GM12872 (cell line): Measurements from ENCODE around the gene ACACB.

Source experiments
- TF ChIP-seq, protein P1 (sequence below): IDR thresholded peaks from 3 replicates; pipeline ENCODE4 v1.5.1; 2011; ENCODE audit warnings: low read depth, mild to moderate bottlenecking, low read length, moderate library complexity; ENCODE audit not compliant: insufficient read depth

The ACACB gene

GRCh38 chr12:109222062-109222461 lies 105.7 kb downstream of the ACACB start:
- TF ChIP-seq, protein P1, sequence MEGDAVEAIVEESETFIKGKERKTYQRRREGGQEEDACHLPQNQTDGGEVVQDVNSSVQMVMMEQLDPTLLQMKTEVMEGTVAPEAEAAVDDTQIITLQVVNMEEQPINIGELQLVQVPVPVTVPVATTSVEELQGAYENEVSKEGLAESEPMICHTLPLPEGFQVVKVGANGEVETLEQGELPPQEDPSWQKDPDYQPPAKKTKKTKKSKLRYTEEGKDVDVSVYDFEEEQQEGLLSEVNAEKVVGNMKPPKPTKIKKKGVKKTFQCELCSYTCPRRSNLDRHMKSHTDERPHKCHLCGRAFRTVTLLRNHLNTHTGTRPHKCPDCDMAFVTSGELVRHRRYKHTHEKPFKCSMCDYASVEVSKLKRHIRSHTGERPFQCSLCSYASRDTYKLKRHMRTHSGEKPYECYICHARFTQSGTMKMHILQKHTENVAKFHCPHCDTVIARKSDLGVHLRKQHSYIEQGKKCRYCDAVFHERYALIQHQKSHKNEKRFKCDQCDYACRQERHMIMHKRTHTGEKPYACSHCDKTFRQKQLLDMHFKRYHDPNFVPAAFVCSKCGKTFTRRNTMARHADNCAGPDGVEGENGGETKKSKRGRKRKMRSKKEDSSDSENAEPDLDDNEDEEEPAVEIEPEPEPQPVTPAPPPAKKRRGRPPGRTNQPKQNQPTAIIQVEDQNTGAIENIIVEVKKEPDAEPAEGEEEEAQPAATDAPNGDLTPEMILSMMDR, result no peak

GRCh38 chr12:109222496-109222895 lies 106.1 kb downstream of the ACACB start:
- TF ChIP-seq, protein P1, result no peak

GRCh38 chr12:109223211-109223610 lies 106.8 kb downstream of the ACACB start:
- TF ChIP-seq, protein P1, result no peak

DNA sequence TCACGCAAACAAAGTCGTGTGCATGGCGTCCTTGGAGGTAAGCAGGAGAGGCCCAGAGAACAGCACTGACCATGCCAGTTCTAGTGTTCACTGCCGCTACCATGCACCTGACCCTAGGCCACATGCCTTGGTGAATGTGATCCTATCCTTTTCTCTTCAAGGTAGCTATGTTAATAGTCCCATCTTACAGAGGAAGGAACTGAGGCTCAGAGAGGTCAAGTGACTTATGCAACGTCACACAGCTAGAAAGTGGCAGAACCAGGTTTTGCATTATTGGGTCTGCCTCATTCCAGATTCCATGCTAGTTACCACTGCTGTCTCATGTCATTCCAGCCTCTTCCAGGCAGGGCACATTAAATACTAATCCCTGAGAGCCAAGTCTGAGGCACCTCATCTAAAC lies 107.5 kb downstream of the ACACB start:
- TF ChIP-seq, protein P1, result no peak

- TF ChIP-seq, protein P1, result no peak
These were observed 112.3 kb downstream of the ACACB start for GRCh38 chr12:109228664-109229063.

DNA sequence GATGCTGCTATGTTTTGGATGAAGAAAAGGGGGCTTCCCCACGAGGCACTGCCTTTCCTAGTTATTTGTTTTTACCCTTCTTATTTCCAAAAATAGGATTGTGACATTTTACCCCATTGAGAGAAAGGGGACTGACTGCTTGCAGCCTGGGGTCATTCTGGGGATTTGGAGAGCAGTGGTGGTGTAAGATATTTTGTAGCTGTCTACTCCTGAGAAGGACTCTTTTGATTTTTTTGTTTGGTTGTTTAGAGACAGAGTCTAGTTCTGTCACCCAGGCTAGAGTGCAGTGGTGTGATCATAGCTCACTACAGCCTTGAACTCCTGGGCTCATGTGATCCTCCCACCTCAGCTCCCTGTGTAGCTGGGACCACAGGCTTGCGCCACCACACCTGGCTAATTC lies 113.8 kb downstream of the ACACB start:
- TF ChIP-seq, protein P1, result no peak

DNA sequence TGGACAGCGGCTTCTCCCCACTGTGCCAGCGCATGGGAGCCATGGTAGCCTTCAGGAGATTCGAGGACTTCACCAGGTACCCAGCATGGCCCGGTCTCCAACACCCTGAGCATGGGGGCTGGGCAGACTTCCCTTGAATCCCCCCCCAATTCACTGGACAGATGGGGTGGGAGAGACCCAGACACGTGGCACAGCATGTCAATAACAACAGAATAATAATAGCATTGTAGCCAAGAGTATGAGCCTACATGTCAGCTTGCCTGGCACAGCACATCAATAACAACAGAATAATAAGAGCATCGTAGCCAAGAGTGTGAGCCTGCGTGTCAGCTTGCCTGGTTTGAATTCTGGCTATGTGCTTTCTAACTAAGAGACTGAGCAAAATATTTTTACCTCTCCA lies 116.3 kb downstream of the ACACB start:
- TF ChIP-seq, protein P1, result no peak

DNA sequence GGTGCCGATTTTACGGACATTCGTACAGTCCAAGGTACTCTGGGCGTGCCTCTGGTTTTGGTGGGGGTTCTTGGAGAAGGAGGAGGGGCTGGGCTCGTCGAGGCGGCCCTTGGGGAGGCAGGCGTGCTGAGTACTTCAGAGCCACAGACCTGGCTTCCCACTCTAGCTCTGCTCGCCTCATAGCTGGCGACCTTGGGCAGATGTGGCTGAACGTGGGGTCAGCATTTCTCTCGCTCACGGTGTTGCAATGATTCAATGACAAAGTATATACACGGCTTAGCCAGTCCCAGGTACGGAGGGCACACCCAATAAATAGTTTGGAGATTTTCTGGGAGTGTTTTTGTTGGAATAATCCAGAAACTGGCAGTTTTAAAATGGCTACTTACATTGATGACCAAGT lies 117.6 kb downstream of the ACACB start:
- TF ChIP-seq, protein P1, result no peak
